ENCODE data around the gene RP9. TPM values are rescaled to one million over a fixed set of nuclear protein-coding genes. Genes with fewer than 3 reads are reported as not detected.
A peak's percentile ranks its signal among the peaks of the same experiment; 100 is the strongest.

The RP9 gene, protein sequence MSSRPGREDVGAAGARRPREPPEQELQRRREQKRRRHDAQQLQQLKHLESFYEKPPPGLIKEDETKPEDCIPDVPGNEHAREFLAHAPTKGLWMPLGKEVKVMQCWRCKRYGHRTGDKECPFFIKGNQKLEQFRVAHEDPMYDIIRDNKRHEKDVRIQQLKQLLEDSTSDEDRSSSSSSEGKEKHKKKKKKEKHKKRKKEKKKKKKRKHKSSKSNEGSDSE
- total RNA-seq = 10 to 100 TPM; 20.8 to 32.2 TPM

GRCh38 chr7:33109005-33109757 lies at the start of gene RP9:
RP9 (minus strand) TSS chr7:33109404; CDS start chr7:33109372, 32 bp downstream.
- Mint-ChIP-seq H3K27ac (peak within 1 kb of the TSS; percentile 90), H3K4me1 (ENCODE audit: low read depth) (peaks cover 40% of the 10 kb centered on the region), H3K27me3 (ENCODE audit: low read depth) (peaks cover 16% of the 10 kb centered on the region), H3K9me3 (no peaks in the 10 kb centered on the region), H3K36me3 (ENCODE audit: insufficient read depth in 2 of 2) (no peaks in the 10 kb centered on the region), H3K4me3 (peak within 1 kb of the TSS; percentile 95 to 99)
- DNase-seq = peak; percentile 85 to 88
- ATAC-seq (replicated peaks in 1 of 2) = peak; percentile 91 to 92

- DNase-seq (no peak), ATAC-seq (replicated peaks in 1 of 2) (no peak)
- no peak overlapping the region for H3K4me3 Mint-ChIP-seq
- peaks cover 0 to 3% of the 10 kb centered on the region in 2 donors for H3K9me3 Mint-ChIP-seq
- no peak overlapping the region for H3K27ac Mint-ChIP-seq
- no peaks in the 10 kb centered on the region for H3K27me3 Mint-ChIP-seq (ENCODE audit: low read depth)
- no peaks in the 10 kb centered on the region for H3K4me1 Mint-ChIP-seq (ENCODE audit: low read depth)
- H3K36me3 Mint-ChIP-seq (ENCODE audit: insufficient read depth in 2 of 2) = peaks cover 2 to 3% of the 10 kb centered on the region in 2 donors
These were observed 48.6 kb upstream of the RP9 start for GRCh38 chr7:33157781-33158180.

- Mint-ChIP-seq H3K4me3 (no peak overlapping the region), H3K36me3 (ENCODE audit: insufficient read depth in 2 of 2) (peaks cover 2 to 3% of the 10 kb centered on the region in 2 donors), H3K27me3 (ENCODE audit: low read depth) (no peaks in the 10 kb centered on the region), H3K4me1 (ENCODE audit: low read depth) (no peaks in the 10 kb centered on the region), H3K9me3 (peaks cover 0 to 3% of the 10 kb centered on the region in 2 donors), H3K27ac (no peak overlapping the region)
- ATAC-seq (replicated peaks in 1 of 2) (no peak), DNase-seq (no peak)
These were observed 48.1 kb upstream of the RP9 start for GRCh38 chr7:33157311-33157710.

- no peaks in the 10 kb centered on the region for H3K4me1 Mint-ChIP-seq (ENCODE audit: low read depth)
- H3K9me3 Mint-ChIP-seq = no peaks in the 10 kb centered on the region
- no peaks in the 10 kb centered on the region for H3K27me3 Mint-ChIP-seq (ENCODE audit: low read depth)
- DNase-seq (no peak), ATAC-seq (replicated peaks in 1 of 2) (no peak)
- H3K36me3 Mint-ChIP-seq (ENCODE audit: insufficient read depth in 2 of 2) = no peaks in the 10 kb centered on the region
- H3K27ac Mint-ChIP-seq = no peak overlapping the region
- H3K4me3 Mint-ChIP-seq = no peak overlapping the region
These were observed 47.2 kb upstream of the RP9 start for GRCh38 chr7:33156441-33156840.

- no peak overlapping the region for H3K4me3 Mint-ChIP-seq
- H3K36me3 Mint-ChIP-seq (ENCODE audit: insufficient read depth in 2 of 2) = no peaks in the 10 kb centered on the region
- no peaks in the 10 kb centered on the region for H3K27me3 Mint-ChIP-seq (ENCODE audit: low read depth)
- H3K9me3 Mint-ChIP-seq = no peaks in the 10 kb centered on the region
- H3K27ac Mint-ChIP-seq = no peak overlapping the region
- H3K4me1 Mint-ChIP-seq (ENCODE audit: low read depth) = no peaks in the 10 kb centered on the region
- ATAC-seq (replicated peaks in 1 of 2) (no peak), DNase-seq (no peak)
These were observed 46.6 kb upstream of the RP9 start for GRCh38 chr7:33155811-33156210.

DNA sequence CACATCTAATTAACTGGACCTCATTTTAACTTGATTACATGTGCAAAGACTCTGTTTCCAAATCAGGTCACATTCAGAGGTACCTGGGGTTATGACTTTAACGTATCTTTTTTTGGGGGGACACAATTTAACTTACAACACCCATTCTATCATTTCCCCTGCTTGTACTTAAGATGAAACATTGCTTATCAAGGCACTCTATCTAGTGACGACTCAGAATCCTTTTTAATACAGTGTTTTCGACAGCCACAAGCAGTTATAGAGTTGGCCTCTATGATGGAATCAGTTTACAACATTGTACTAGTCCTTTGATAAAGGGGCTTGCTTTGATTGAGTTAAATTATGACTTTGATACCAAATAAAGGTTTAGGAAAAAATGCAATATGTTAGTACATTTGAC lies 42.9 kb upstream of the RP9 start:
- no peak overlapping the region for H3K4me3 Mint-ChIP-seq

DNA sequence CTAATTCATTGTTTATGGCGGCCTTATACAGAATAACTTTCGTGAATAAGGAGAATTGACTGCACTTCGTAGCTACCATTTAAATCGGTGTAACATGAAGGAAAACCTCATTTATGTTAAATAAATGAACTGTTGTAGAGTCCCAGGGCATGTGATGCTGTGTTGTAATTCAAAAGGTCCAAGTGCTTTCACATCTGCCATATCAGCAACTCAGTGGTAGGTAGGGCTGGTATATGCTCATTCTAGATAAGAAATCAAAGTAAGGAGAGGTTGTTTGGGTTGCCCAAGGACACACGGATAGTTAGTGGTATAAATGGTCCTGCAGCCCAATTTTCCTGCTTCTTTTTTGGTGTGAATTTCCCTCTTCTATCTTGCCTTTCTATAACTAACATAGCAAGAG lies 36.0 kb upstream of the RP9 start:
- no peak overlapping the region for H3K27ac Mint-ChIP-seq
- no peaks in the 10 kb centered on the region for H3K9me3 Mint-ChIP-seq
- H3K27me3 Mint-ChIP-seq (ENCODE audit: low read depth) = no peaks in the 10 kb centered on the region
- peaks cover 4% of the 10 kb centered on the region in 2 donors for H3K36me3 Mint-ChIP-seq (ENCODE audit: insufficient read depth in 2 of 2)
- peaks cover 10% of the 10 kb centered on the region for H3K4me1 Mint-ChIP-seq (ENCODE audit: low read depth)
- no peak for ATAC-seq (replicated peaks in 1 of 2)
- no peak overlapping the region for H3K4me3 Mint-ChIP-seq
- no peak for DNase-seq

More for the DNA sequence above, 42.9 kb upstream of the RP9 start:
- Mint-ChIP-seq H3K27ac (no peak overlapping the region), H3K4me1 (ENCODE audit: low read depth) (no peaks in the 10 kb centered on the region), H3K36me3 (ENCODE audit: insufficient read depth in 2 of 2) (no peaks in the 10 kb centered on the region), H3K27me3 (ENCODE audit: low read depth) (no peaks in the 10 kb centered on the region), H3K9me3 (no peaks in the 10 kb centered on the region)
- ATAC-seq (replicated peaks in 1 of 2) = no peak
- DNase-seq = no peak

- DNase-seq (no peak), ATAC-seq (replicated peaks in 1 of 2) (no peak)
- Mint-ChIP-seq H3K4me1 (ENCODE audit: low read depth) (peaks cover 12% of the 10 kb centered on the region), H3K4me3 (peak overlapping the region in 1 of 2 donors; percentile 26), H3K36me3 (ENCODE audit: insufficient read depth in 2 of 2) (peaks cover 4% of the 10 kb centered on the region in 2 donors), H3K9me3 (no peaks in the 10 kb centered on the region), H3K27ac (no peak overlapping the region), H3K27me3 (ENCODE audit: low read depth) (no peaks in the 10 kb centered on the region)
These were observed 35.0 kb upstream of the RP9 start for GRCh38 chr7:33143996-33144718.

DNA sequence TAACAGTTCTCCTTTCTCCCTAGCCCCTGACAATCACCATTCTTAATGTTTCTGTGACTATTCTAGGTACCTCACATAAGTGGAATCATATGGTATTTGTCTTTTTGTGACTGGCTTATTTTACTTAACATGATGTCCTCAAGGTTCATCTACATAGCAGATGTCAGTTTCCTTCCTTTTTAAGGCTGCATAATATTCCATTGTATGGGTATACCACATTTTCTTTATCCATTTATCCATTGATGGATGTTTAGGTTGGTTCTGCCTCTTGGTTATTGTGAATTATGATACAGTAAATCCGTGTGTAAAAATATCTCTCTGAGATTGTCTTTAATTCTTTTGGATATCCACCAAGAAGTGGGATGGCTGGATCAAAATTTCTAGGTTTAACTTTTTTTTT lies 33.4 kb upstream of the RP9 start:
- H3K36me3 Mint-ChIP-seq (ENCODE audit: insufficient read depth in 2 of 2) = peaks cover 4% of the 10 kb centered on the region in 2 donors
- peaks cover 12% of the 10 kb centered on the region for H3K4me1 Mint-ChIP-seq (ENCODE audit: low read depth)
- ATAC-seq (replicated peaks in 1 of 2) (no peak), DNase-seq (no peak)
- no peak overlapping the region for H3K4me3 Mint-ChIP-seq
- H3K9me3 Mint-ChIP-seq = no peaks in the 10 kb centered on the region
- no peak overlapping the region for H3K27ac Mint-ChIP-seq
- no peaks in the 10 kb centered on the region for H3K27me3 Mint-ChIP-seq (ENCODE audit: low read depth)

- no peaks in the 10 kb centered on the region for H3K27me3 Mint-ChIP-seq (ENCODE audit: low read depth)
- peaks cover 2% of the 10 kb centered on the region in 2 donors for H3K36me3 Mint-ChIP-seq (ENCODE audit: insufficient read depth in 2 of 2)
- H3K4me3 Mint-ChIP-seq = no peak overlapping the region
- peaks cover 7% of the 10 kb centered on the region for H3K4me1 Mint-ChIP-seq (ENCODE audit: low read depth)
- DNase-seq (no peak), ATAC-seq (replicated peaks in 1 of 2) (no peak)
- peaks cover 2 to 5% of the 10 kb centered on the region in 2 donors for H3K9me3 Mint-ChIP-seq
- H3K27ac Mint-ChIP-seq = no peak overlapping the region
These were observed 27.9 kb upstream of the RP9 start for GRCh38 chr7:33137103-33137502.

- peak overlapping the region; percentile 94 for H3K27ac Mint-ChIP-seq
- H3K27me3 Mint-ChIP-seq (ENCODE audit: low read depth) = no peaks in the 10 kb centered on the region
- H3K36me3 Mint-ChIP-seq (ENCODE audit: insufficient read depth in 2 of 2) = no peaks in the 10 kb centered on the region
- no peak for ATAC-seq (replicated peaks in 1 of 2)
- H3K4me3 Mint-ChIP-seq = peak overlapping the region; percentile 96 to 99
- peaks cover 0 to 1% of the 10 kb centered on the region in 2 donors for H3K9me3 Mint-ChIP-seq
- DNase-seq = no peak
- H3K4me1 Mint-ChIP-seq (ENCODE audit: low read depth) = peaks cover 17% of the 10 kb centered on the region
These were observed 21.0 kb upstream of the RP9 start for GRCh38 chr7:33130184-33130583.

- Mint-ChIP-seq H3K9me3 (peaks cover 0 to 1% of the 10 kb centered on the region in 2 donors), H3K27ac (peak overlapping the region; percentile 94), H3K36me3 (ENCODE audit: insufficient read depth in 2 of 2) (no peaks in the 10 kb centered on the region), H3K4me3 (peak overlapping the region; percentile 96 to 99), H3K4me1 (ENCODE audit: low read depth) (peaks cover 17% of the 10 kb centered on the region), H3K27me3 (ENCODE audit: low read depth) (no peaks in the 10 kb centered on the region)
- DNase-seq = no peak
- ATAC-seq (replicated peaks in 1 of 2) = peak in 1 of 2 donors; percentile 0
These were observed 20.6 kb upstream of the RP9 start for GRCh38 chr7:33129806-33130153.

Data from activated T-cell treated with anti-CD3 and anti-CD28 coated beads, Interleukin-2, amount 50 U/mL, for 72 hours (primary cell).